Osteocyte (in vitro differentiated cells): ENCODE results near the gene PTOV1. TPM values are rescaled to one million over a fixed set of nuclear protein-coding genes. Genes with fewer than 3 reads are reported as not detected.

Experiments used
- DNase-seq: peaks from one replicate; pipeline ENCODE4 v3.0.0; 2021; ENCODE audit warnings: mixed read lengths; ENCODE audit not compliant: unreplicated experiment; ENCODE audit errors: extremely low spot score
- H3K27ac Mint-ChIP-seq: one replicate; pipeline ENCODE4 v1.8.0; 2021; ENCODE audit warnings: mild to moderate bottlenecking, mixed read lengths; ENCODE audit not compliant: unreplicated experiment
- H3K27me3 Mint-ChIP-seq: one replicate; pipeline ENCODE4 v1.8.0; 2021; ENCODE audit warnings: mixed read lengths; ENCODE audit not compliant: unreplicated experiment
- H3K36me3 Mint-ChIP-seq: one replicate; pipeline ENCODE4 v1.8.0; 2021; ENCODE audit warnings: mixed read lengths; ENCODE audit not compliant: unreplicated experiment
- H3K4me1 Mint-ChIP-seq: one replicate; pipeline ENCODE4 v1.8.0; 2021; ENCODE audit warnings: mixed read lengths; ENCODE audit not compliant: unreplicated experiment
- H3K4me3 Mint-ChIP-seq: one replicate; pipeline ENCODE4 v1.8.0; 2021; ENCODE audit warnings: mild to moderate bottlenecking, moderate library complexity, mixed read lengths; ENCODE audit not compliant: unreplicated experiment
- H3K9me3 Mint-ChIP-seq: one replicate; pipeline ENCODE4 v1.8.0; 2021; ENCODE audit warnings: mixed read lengths; ENCODE audit not compliant: unreplicated experiment
- CTCF ChIP-seq: fragments of 200-600 bp; sonication (generic); IDR thresholded peaks from 2 replicates; pipeline ENCODE4 v1.5.0; 2021; ENCODE audit warnings: antibody characterized with exemption, mild to moderate bottlenecking, moderate library complexity
- total RNA-seq: library from RNA; stranded (reverse); gene quantifications from 2 replicates; pipeline ENCODE4 v1.2.1, GENCODE V29; 2021

Gene PTOV1
- total RNA-seq, 1 donor from 2014 or later: 295 TPM

DNA sequence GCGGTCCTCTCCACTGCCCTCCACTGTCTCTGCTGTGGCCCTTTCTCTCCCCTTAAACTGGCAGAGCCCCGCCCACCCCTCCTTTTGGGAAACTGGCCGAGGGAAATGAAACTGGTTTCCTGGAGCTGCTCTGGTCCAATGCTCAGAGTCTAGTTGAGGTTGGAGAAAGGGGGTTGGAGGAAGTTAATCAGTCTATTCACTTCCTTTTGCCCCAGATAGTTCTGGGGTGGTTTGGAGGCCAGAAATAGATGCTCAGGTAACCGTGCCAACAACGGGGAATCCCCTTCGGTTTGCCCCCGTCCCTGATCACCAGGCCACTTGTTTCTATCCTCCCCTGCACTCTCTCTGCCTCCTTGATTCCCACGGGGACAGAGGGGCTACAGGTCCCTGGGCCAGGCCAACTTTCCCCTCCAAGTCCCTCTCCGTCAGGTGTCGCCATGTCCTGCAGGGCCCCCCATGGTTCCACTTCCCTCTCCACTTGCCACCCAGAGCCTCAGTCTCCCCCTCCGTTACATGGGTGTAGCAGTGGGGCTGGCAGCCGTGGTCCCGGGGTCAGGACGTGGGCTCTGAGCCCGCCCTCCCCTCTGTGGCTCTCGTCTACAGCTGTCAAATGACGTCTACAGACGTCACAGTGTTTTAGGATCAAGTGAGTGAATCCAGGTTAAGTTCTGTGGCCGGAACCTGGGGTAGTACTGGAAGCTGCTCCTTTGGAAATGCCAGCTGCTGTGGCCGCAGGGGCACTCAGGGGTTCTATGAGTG is 46.1 kb downstream of the PTOV1 start, which contains the start of gene IL4I1:
Gene IL4I1 (minus strand): TSS at position 25 of the 759 bp plus-strand sequence. CDS start 727 bp downstream, outside the sequence.
- no peaks in the 10 kb centered on the region for H3K36me3 Mint-ChIP-seq
- no peak within 1 kb of the TSS for H3K27ac Mint-ChIP-seq
- H3K4me3 Mint-ChIP-seq: no peak within 1 kb of the TSS
- peaks cover 8% of the 10 kb centered on the region for H3K4me1 Mint-ChIP-seq
- no peak for TF ChIP-seq CTCF
- H3K27me3 Mint-ChIP-seq: peaks cover 4% of the 10 kb centered on the region
- H3K9me3 Mint-ChIP-seq: no peaks in the 10 kb centered on the region
- no peak for DNase-seq

- no peaks in the 10 kb centered on the region for H3K27me3 Mint-ChIP-seq
- H3K4me1 Mint-ChIP-seq: no peaks in the 10 kb centered on the region
- peaks cover 9% of the 10 kb centered on the region for H3K36me3 Mint-ChIP-seq
- no peak for DNase-seq
- no peak overlapping the region for H3K27ac Mint-ChIP-seq
- TF ChIP-seq CTCF: no peak
- H3K9me3 Mint-ChIP-seq: no peaks in the 10 kb centered on the region
- H3K4me3 Mint-ChIP-seq: no peak overlapping the region
These were observed 53.2 kb downstream of the PTOV1 start for GRCh38 chr19:49904136-49904535.

- no peak for TF ChIP-seq CTCF
- Mint-ChIP-seq H3K27ac (no peak overlapping the region), H3K9me3 (no peaks in the 10 kb centered on the region), H3K4me1 (no peaks in the 10 kb centered on the region), H3K4me3 (no peak overlapping the region), H3K36me3 (peaks cover 9% of the 10 kb centered on the region), H3K27me3 (no peaks in the 10 kb centered on the region)
- DNase-seq: no peak
These were observed 56.1 kb downstream of the PTOV1 start for GRCh38 chr19:49906879-49907564.

DNA sequence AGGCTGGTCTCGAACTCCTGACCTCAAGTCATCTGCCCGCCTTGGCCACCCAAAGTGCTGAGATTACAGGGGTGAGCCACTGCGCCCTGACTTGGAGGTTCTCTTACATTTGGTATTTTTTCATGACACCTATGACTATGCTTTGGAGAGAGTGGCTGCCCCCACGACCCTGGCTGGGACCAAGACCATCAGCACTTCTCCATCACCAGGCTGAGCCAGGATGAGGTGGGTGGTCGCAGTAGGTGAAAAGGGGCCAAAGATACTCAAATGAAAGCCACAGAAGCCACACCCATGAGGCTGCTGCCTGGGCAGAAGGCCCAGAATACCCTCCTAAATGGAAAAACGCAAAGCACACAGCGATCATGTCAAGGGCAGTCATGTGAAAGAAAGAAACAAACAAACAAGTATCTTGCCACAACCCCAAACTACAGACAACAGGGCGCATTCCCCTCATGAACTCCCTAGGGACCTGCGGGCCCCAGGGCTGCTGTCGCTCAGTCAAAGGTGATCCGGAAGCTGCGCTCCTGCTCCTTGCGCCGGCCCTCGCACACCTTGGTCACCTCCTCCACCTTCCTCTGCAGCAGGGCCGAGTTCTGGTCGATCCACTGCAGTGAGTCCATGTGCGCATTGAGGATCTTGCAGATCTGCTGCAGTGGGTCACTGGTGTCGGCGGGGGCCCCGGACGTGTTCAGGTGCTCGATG is 56.9 kb downstream of the PTOV1 start:
- Mint-ChIP-seq H3K4me1 (no peaks in the 10 kb centered on the region), H3K9me3 (no peaks in the 10 kb centered on the region), H3K27ac (no peak overlapping the region), H3K27me3 (no peaks in the 10 kb centered on the region), H3K36me3 (peaks cover 9% of the 10 kb centered on the region), H3K4me3 (no peak overlapping the region)
- no peak for DNase-seq
- no peak for TF ChIP-seq CTCF
